Measurements from ENCODE around the gene OR1S1.
"Not testable (repeated sequence)": the region's sequence is repeated elsewhere in the genome, so short reads cannot be mapped to it uniquely, and the experiment has no call there.

Gene OR1S1

DNA sequence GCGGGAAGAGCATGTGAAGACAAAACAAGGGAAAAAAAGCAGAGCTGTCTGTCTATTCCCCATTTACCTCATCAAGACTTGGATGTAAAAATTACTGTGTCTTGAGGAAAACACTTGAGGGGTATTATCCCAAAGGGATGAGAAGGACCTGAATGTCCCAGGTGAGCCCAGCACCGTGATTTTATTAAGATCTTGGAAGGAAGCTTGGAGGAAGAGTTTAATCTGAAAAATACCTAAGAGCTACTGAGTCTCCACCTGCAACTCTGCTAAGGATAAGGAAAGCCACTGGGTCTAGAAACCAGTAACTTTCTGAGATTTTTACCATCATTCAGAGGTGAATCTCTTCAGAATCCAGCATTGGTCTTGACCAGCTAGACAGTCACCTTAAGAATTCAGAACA, at the start of gene OR1S1:
Gene OR1S1, plus strand, starts transcription at position 301 of the 400 bp plus-strand sequence.
- DNase-seq = not testable (repeated sequence)

DNA sequence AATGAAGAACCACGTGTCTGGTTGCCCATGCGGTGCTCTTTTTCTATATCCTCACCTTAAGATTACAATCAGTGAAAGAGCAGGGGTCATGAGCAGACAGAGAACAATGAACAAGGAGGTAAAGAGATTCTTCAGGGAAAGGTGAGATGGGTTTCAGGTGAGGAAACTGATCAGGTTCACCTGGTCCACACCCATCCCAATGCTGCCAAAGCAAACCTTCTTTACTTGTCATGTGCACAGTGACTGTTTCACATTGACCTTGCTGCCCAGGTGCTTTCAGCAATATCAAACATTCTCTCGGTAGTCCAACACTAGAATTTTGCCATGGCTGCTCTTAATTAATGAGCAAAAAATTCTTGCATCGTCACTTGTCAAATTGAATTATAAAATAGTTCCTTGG, 48.1 kb upstream of the OR1S1 start:
- no peak for DNase-seq

GRCh38 chr11:58164990-58165389, 47.5 kb upstream of the OR1S1 start:
- no peak for DNase-seq

DNA sequence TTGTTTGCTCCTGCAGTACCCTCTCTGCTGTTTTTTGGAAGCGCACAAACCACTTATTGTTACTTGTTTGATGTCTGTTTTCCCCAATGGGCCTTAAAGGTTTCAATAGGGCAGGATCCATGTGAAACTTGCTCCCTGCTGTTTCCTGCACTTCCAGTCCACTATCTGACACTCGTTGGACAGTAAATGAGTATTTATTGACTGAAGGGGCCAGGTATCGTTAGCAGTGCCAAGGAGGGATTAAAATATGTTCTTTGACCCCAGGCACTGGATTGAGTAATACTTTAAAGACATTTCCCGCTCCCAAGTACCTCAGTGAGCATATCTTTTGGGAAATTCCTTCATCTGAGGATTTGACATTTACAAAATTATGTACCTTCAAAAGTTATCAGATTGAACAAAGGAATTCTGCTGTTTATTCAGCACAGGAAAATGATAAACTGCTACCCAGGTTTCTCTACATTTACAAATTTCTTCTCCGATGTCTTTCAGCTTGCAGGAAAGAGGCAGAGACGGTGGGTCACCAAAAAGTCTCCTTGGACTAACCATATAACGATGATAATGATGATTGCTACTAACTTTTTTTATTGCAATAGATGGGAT, 46.9 kb upstream of the OR1S1 start:
- DNase-seq = no peak

- DNase-seq = no peak
Measured at GRCh38 chr11:58177409-58178054, 35.0 kb upstream of the OR1S1 start.

DNA sequence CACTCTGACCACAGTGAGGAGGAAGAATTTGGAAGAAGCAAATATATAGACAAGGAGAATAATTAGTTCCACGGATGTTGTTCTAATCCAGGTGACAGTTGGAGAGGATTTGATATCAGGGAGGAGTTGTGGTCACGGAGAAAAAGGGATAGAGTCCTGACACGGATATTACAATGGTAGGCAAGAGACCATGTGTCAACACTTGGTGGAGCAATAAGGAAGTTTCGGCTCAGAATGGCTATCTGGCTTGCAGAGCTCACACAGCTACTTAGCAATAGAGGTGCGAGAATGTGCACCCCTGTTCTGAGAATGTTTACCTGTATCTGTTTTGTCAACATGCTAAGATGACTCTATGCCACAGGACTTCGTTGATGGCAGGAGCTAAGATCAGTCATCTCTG, 34.1 kb upstream of the OR1S1 start:
- no peak for DNase-seq

- DNase-seq = no peak
Measured at GRCh38 chr11:58179648-58180047, 32.9 kb upstream of the OR1S1 start.

GRCh38 chr11:58186938-58187337, 25.6 kb upstream of the OR1S1 start:
- DNase-seq = no peak

DNA sequence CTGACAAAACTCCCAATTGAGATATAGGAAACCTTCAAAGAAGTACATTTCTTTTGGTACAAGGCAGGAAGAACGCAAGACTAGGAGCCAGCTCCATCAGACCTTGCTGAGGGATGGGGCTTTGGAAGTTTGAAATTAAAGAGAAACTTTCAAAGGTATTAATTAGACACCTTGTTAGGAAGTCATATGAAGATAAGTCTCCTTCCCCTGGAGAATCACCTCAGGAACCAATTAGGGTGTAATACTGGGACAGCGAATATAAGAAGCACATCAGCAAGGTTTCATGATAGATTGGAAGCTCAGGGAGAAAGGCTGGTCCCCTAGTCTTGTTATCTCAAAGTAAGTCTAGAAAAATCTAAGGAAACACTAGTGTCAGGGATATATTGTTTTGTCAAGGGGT, 23.8 kb upstream of the OR1S1 start, which contains the start of gene OR9Q2:
Gene OR9Q2, plus strand, starts transcription at position 301 of the 400 bp plus-strand sequence. CDS start 1,421 bp downstream, outside the sequence.
- no peak for DNase-seq

DNA sequence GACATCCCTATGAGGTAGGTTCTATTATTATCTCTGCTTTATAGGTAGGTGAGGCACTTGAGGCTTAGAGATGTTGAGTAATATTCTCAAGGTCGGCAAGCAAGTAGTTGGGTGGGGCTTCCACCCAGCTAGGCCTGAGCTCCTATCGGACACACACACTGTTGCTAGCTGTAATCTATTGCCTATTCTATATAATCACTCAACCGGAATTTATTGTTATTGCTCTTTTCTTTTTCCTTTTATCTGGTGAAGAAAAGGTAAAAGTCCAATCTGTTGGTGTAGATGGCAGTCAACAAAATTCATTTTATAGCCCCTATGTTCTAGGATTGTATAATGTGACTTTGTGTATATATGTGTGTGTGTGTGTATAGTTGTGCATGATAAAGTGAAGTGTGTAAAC, 20.3 kb upstream of the OR1S1 start:
- DNase-seq = no peak

- DNase-seq = no peak
Measured at GRCh38 chr11:58193391-58193790, 19.1 kb upstream of the OR1S1 start.

DNA sequence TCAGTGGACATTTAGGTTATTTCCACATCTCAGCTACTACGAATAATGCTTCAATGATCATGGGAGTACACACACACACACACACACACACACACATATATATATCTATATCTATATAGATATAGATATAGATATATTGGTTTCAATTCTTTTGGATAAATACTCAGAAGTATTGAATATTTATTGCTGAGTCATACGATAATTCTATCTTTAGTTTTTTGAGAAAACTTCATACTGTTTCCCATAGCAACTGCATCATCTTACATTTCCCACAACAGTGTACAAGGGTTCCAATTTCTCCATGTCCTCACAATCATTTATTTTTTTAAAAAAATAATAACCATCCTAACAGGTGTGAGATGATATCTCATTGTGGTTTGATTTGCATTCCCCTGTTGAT, 16.6 kb upstream of the OR1S1 start:
- no peak for DNase-seq

- DNase-seq = no peak
Measured at GRCh38 chr11:58199271-58199670, 13.2 kb upstream of the OR1S1 start.

DNA sequence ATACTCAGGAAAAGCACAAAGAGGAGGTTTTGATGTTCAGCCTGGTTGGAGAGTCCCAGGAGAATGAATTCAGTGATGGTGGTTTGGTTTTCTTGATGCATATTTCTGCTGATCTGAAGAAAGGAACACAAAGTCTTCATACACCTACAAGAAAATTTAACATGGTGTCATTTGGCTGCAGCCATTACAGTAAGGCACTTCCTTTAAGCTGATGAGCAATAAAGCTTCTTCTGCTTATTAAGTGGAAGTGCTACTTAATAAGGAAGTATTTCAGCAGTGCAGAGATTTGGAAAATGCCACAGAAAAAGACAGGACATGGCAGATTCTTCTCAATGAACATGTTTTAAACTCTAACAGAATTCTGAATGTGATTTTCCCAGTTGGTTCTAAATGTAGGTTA, 8.5 kb upstream of the OR1S1 start, which contains the start of gene OR1S2:
Gene OR1S2, minus strand, starts transcription at position 101 of the 400 bp plus-strand sequence. Its CDS starts 0 bp downstream, at position 101.
- DNase-seq = no peak

- DNase-seq = no peak
Measured at GRCh38 chr11:58216476-58216875, 4.0 kb downstream of the OR1S1 start.

DNA sequence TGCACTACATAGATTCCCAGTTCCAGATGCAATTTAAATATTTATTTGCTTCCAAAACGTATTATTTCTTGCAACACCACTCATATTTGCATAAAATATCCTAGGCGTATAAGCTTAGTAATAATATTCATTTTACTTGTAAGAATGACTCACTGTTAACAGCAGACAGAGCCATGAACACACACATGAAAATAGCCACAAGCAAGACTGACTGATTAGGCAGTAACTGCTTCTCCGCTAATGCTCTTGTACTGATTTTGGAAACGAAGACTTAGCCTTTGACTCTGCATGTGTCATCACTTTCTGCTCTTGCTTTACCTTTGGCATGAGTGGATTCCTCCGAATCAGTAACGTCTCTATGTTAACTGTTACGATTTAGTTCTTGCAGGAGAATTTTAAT, 10.2 kb downstream of the OR1S1 start:
- no peak for DNase-seq

- no peak for DNase-seq
Measured at GRCh38 chr11:58227956-58228615, 15.6 kb downstream of the OR1S1 start.

- DNase-seq = no peak
Measured at GRCh38 chr11:58243954-58244353, 31.4 kb downstream of the OR1S1 start.

DNA sequence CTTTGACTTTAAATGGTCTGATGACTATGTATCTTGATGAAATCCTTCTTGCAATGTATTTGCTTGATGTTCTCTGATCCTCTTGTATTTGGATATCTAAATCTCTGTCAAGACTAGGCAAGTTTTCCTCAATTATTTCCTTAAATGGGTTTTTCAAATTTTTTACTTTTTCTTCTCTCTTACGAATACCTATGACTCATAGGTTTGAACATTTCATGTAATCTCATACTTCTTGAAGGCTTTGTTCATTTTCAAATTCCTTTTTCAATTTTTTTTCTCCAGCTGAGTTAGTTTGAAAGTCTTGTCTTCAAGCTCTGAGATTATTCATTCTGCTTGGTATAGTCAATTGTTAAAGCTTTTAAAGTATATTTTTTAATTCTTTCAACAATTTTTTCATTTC, 42.4 kb downstream of the OR1S1 start:
- no peak for DNase-seq

DNA sequence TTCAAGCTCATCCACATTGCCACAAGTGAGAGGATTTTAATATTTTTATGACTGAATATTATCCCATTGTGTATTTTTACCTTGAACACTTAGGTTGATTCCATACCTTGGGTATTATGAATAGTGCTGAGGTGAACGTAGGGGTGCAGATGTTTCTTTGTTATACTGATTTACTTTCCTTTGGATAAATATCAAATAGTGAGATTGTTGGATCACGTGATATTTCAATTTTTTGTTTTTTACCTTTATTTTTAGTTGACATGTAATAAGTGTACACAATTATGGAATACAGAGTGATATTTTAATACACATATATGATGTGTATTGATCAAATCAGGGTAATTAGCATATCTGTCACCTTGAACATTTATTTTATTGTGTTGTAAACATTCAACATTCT, 47.5 kb downstream of the OR1S1 start:
- no peak for DNase-seq

Measured in right forelimb (tissue), 1 donor.